K562 (cell line): ENCODE data around the gene PRR35.

Experiments
- CBFB ChIP-seq: sonication (generic); formaldehyde crosslinking; IDR thresholded peaks from 2 replicates; pipeline ENCODE4 v1.4.0; 2020; ENCODE audit warnings: mild to moderate bottlenecking, missing genetic modification reagents
- CREB1 ChIP-seq, 2 experiments: sonication (generic) in 1 of 2; formaldehyde crosslinking in 1 of 2; IDR thresholded peaks; 2 replicates each; pipeline versions ENCODE4 v1.6.1 to v1.8.0; 2012 to 2022; ENCODE audit warnings: inconsistent platforms in 1 of 2, mild to moderate bottlenecking in 1 of 2, missing genetic modification reagents in 1 of 2, moderate library complexity in 1 of 2
- CTCF ChIP-seq, 3 experiments: IDR thresholded peaks in 2 of 3; conservative IDR thresholded peaks in 1 of 3; 2 replicates each; pipeline ENCODE4 v1.5.1; 2011 to 2012; ENCODE audit warnings: low read length in 3 of 3, mild to moderate bottlenecking in 3 of 3, control low read depth in 2 of 3, improper control_type of control experiment in 1 of 3, inconsistent platforms in 1 of 3, low read depth in 1 of 3, mixed read lengths in 1 of 3, moderate library complexity in 1 of 3; ENCODE audit not compliant: insufficient read depth in 2 of 3
- EP400 ChIP-seq: fragments of 450-650 bp; IDR thresholded peaks from 2 replicates; pipeline ENCODE4 v1.6.1; 2017; ENCODE audit warnings: antibody characterized with exemption, mild to moderate bottlenecking, moderate library complexity
- EZH2 ChIP-seq: IDR thresholded peaks from 2 replicates; pipeline ENCODE4 v1.6.1; 2012; ENCODE audit warnings: low read depth, mild to moderate bottlenecking, inconsistent platforms, low read length, borderline replicate concordance
- KDM1A ChIP-seq, 2 experiments: fragments of 450-650 bp; IDR thresholded peaks; 2 replicates each; pipeline ENCODE4 v1.6.1; 2016; ENCODE audit warnings: mild to moderate bottlenecking in 2 of 2
- POLR2A ChIP-seq: fragments of 450-650 bp; conservative IDR thresholded peaks from 2 replicates; pipeline ENCODE4 v1.6.1; 2016
- POLR2AphosphoS5 ChIP-seq: IDR thresholded peaks from 2 replicates; pipeline ENCODE4 v1.6.1; 2011; ENCODE audit warnings: mild to moderate bottlenecking, low read depth, low read length, moderate library complexity; ENCODE audit not compliant: control insufficient read depth, insufficient read depth
- TCF7L2 ChIP-seq: fragments of 150-350 bp; IDR thresholded peaks from 2 replicates; pipeline ENCODE4 v1.6.1; 2016; ENCODE audit warnings: low read depth, mild to moderate bottlenecking, low read length, moderate library complexity
- ZNF384 ChIP-seq: IDR thresholded peaks from 2 replicates; pipeline ENCODE4 v1.6.1; 2012; ENCODE audit warnings: low read depth, low read length, improper control_type of control experiment
- ZNF444 ChIP-seq: fragments of 250-450 bp; sonication (Bioruptor Pico); IDR thresholded peaks from 2 replicates; pipeline ENCODE4 v1.4.0; 2020; ENCODE audit warnings: mild to moderate bottlenecking, moderate library complexity
- ZNF561 ChIP-seq: fragments of 450-650 bp; formaldehyde crosslinking; conservative IDR thresholded peaks from 2 replicates; pipeline ENCODE4 v1.4.0; 2020; ENCODE audit warnings: mild to moderate bottlenecking, moderate library complexity

GRCh38 chr16:585351-585750 is 25.2 kb downstream of the PRR35 start:
- TF ChIP-seq EZH2 (no peak), ZNF384 (no peak), CTCF (IDR thresholded peaks at IDR 0.05 in 2 of 3, conservative IDR thresholded peaks at IDR 0.05 in 1 of 3; ENCODE audit: insufficient read depth in 2 of 3, low read depth in 1 of 3, low read length in 3 of 3) (0 out of 6 replicates have a peak, but pooled peaks of 1 of the 3 experiments have one; percentile 18), CREB1 (IDR thresholded peaks at IDR 0.05) (no peak), CREB1 (CRISPR knock-in tag; IDR thresholded peaks at IDR 0.05) (no peak), CBFB (CRISPR knock-in tag) (no peak), ZNF561 (CRISPR knock-in tag) (no peak), TCF7L2 (no peak), KDM1A (IDR thresholded peaks at IDR 0.05) (no peak), EP400 (no peak), POLR2A (peak; percentile 8; the same call in 1 of the 2 replicates), POLR2AphosphoS5 (no peak), ZNF444 (CRISPR knock-in tag) (no peak)
